Neuronal stem cell (in vitro differentiated cells): ENCODE data around the gene CD19.
"Not testable (repeated sequence)": the region's sequence is repeated elsewhere in the genome, so short reads cannot be mapped to it uniquely, and the experiment has no call there.

Experiments used
- DNase-seq: peaks from one replicate; pipeline ENCODE4 v3.0.0-alpha.2; 2013; ENCODE audit warnings: low spot score
- H2AFZ ChIP-seq: one replicate; pipeline ENCODE4 v1.6.1; 2013; ENCODE audit warnings: mild to moderate bottlenecking, low read length, inconsistent platforms
- H2AK5ac ChIP-seq: 2 replicates; pipeline ENCODE4 v1.6.1; 2013; ENCODE audit warnings: low read depth, mild to moderate bottlenecking, inconsistent platforms, low read length, moderate library complexity, mixed read lengths
- H2BK120ac ChIP-seq: 2 replicates; pipeline ENCODE4 v1.6.1; 2013; ENCODE audit warnings: low read depth, mild to moderate bottlenecking, inconsistent platforms, low read length, moderate library complexity, mixed read lengths
- H2BK12ac ChIP-seq: one replicate; pipeline ENCODE4 v1.6.1; 2013; ENCODE audit warnings: low read length, inconsistent platforms
- H2BK15ac ChIP-seq: 2 replicates; pipeline ENCODE4 v1.6.1; 2013; ENCODE audit warnings: mild to moderate bottlenecking, low read length, inconsistent platforms, mixed read lengths
- H2BK5ac ChIP-seq: one replicate; pipeline ENCODE4 v1.6.1; 2013; ENCODE audit warnings: inconsistent platforms, mild to moderate bottlenecking, low read length, moderate library complexity
- H3K14ac ChIP-seq: one replicate; pipeline ENCODE4 v1.6.1; 2013; ENCODE audit warnings: low read length, inconsistent platforms
- H3K18ac ChIP-seq: 2 replicates; pipeline ENCODE4 v1.6.1; 2013; ENCODE audit warnings: low read length, inconsistent platforms
- H3K23ac ChIP-seq: 2 replicates; pipeline ENCODE4 v1.6.1; 2013; ENCODE audit warnings: low read depth, mild to moderate bottlenecking, mixed read lengths, low read length, inconsistent platforms; ENCODE audit not compliant: poor library complexity
- H3K27ac ChIP-seq: replicated peaks from 3 replicates; pipeline ENCODE4 v1.5.1; 2013; ENCODE audit warnings: low read length, inconsistent platforms
- H3K27me3 ChIP-seq, 3 experiments: 2 replicates each; pipeline ENCODE4 v1.6.1; 2013; ENCODE audit warnings: low read length in 3 of 3, mild to moderate bottlenecking in 2 of 3, inconsistent platforms in 1 of 3, low read depth in 1 of 3, mixed read lengths in 1 of 3, moderate library complexity in 1 of 3; ENCODE audit not compliant: control insufficient read depth in 3 of 3, insufficient read depth in 3 of 3
- H3K36me3 ChIP-seq, 2 donors: replicated peaks in 1 of 2; 2 replicates each; pipeline ENCODE4 v1.6.1; 2013; ENCODE audit warnings: low read length in 2 of 2; ENCODE audit not compliant: control insufficient read depth in 2 of 2, insufficient read depth in 2 of 2
- H3K4ac ChIP-seq: 2 replicates; pipeline ENCODE4 v1.6.1; 2013; ENCODE audit warnings: inconsistent platforms, mild to moderate bottlenecking, low read length, moderate library complexity
- H3K4me1 ChIP-seq, 2 donors: 1 replicate in 1 of 2; 2 replicates in 1 of 2; pipeline ENCODE4 v1.6.1; 2013; ENCODE audit warnings: low read length in 2 of 2, low read depth in 1 of 2; ENCODE audit not compliant: control insufficient read depth in 2 of 2, insufficient read depth in 1 of 2
- H3K4me2 ChIP-seq: one replicate; pipeline ENCODE4 v1.6.1; 2013; ENCODE audit warnings: mild to moderate bottlenecking, low read length, inconsistent platforms; ENCODE audit not compliant: insufficient read depth, poor library complexity, severe bottlenecking
- H3K4me3 ChIP-seq, 2 donors: 2 replicates each; pipeline ENCODE4 v1.5.1; 2013; ENCODE audit warnings: low read length in 2 of 2, mild to moderate bottlenecking in 2 of 2, inconsistent platforms in 1 of 2, moderate library complexity in 1 of 2
- H3K79me1 ChIP-seq: one replicate; pipeline ENCODE4 v1.6.1; 2013; ENCODE audit warnings: low read depth, mild to moderate bottlenecking, inconsistent platforms, low read length, moderate library complexity
- H3K9ac ChIP-seq: one replicate; pipeline ENCODE4 v1.6.1; 2013; ENCODE audit warnings: mild to moderate bottlenecking, low read depth, low read length, inconsistent platforms; ENCODE audit not compliant: poor library complexity
- H3K9me3 ChIP-seq, 2 donors: replicated peaks in 1 of 2; 2 replicates each; pipeline versions ENCODE3 to v1.6.1; 2013; ENCODE audit warnings: low read length in 2 of 2, mild to moderate bottlenecking in 2 of 2, inconsistent platforms in 1 of 2, low read depth in 1 of 2, mixed read lengths in 1 of 2, moderate library complexity in 1 of 2; ENCODE audit not compliant: control insufficient read depth in 2 of 2, insufficient read depth in 1 of 2
- H4K8ac ChIP-seq: one replicate; pipeline ENCODE4 v1.6.1; 2013; ENCODE audit warnings: low read depth, mild to moderate bottlenecking, inconsistent platforms, low read length, moderate library complexity
- H4K91ac ChIP-seq: one replicate; pipeline ENCODE4 v1.6.1; 2013; ENCODE audit warnings: low read length, low read depth, mild to moderate bottlenecking, inconsistent platforms; ENCODE audit not compliant: poor library complexity
- WGBS, 2 donors: extraction: QIAGEN DNeasy Blood & Tissue Kit; methylation state at CpG; one replicate each; pipeline ENCODE4 v1.1.7; 2013; ENCODE audit warnings: missing lambda C conversion rate in 2 of 2, mixed read lengths in 1 of 2; ENCODE audit not compliant: insufficient read length in 2 of 2, insufficient replicate concordance in 1 of 2; ENCODE audit errors: extremely low coverage in 2 of 2; 5-methylcytosine and 5-hydroxymethylcytosine counted together

The CD19 gene

GRCh38 chr16:28939825-28940224, 8.1 kb downstream of the CD19 start:
- H2BK5ac ChIP-seq, H3K4me3 ChIP-seq, H3K36me3 ChIP-seq, H3K23ac ChIP-seq, H4K91ac ChIP-seq, H2BK120ac ChIP-seq, H3K14ac ChIP-seq, DNase-seq, H2BK12ac ChIP-seq, H3K4me1 ChIP-seq, H2BK15ac ChIP-seq, H3K4ac ChIP-seq, H3K79me1 ChIP-seq, H3K18ac ChIP-seq, H4K8ac ChIP-seq, H3K9ac ChIP-seq, H3K27ac ChIP-seq, H3K27me3 ChIP-seq, H2AK5ac ChIP-seq, H3K4me2 ChIP-seq, H2AFZ ChIP-seq, H3K9me3 ChIP-seq: not testable (repeated sequence)
- whole genome bisulfite sequencing, 2 donors = no CpG with 5 or more reads among the region's 7 CpGs

DNA sequence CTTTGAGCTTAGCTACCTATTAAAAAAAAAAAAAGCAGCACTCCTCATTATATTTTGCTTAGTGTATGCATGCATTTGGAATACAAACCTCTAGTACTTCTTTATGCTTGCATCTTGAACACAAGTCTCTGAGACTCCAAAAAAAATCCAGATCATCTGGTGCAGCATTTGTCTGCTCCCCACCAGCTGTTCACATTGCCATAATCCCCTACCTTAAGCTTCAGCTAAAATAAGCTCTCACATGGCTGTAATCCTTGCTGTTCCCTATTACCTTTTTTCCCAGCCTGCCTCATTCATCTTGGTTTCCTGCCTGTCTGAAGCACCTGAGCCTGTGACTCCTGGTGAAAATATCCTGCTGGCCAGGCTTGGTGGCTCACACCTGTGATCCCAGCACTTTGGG, 11.5 kb downstream of the CD19 start:
- no peak overlapping the region for H3K4me2 ChIP-seq
- no peak overlapping the region for H4K91ac ChIP-seq
- H3K4me3 ChIP-seq = no peak overlapping the region
- no peak overlapping the region for H2BK120ac ChIP-seq
- H3K9me3 ChIP-seq = no peaks in the 10 kb centered on the region
- H3K36me3 ChIP-seq = no peaks in the 10 kb centered on the region
- H4K8ac ChIP-seq = no peak overlapping the region
- no peak overlapping the region for H2BK5ac ChIP-seq
- no peak overlapping the region for H3K27ac ChIP-seq
- H2BK15ac ChIP-seq = no peak overlapping the region
- H2AFZ ChIP-seq = no peak overlapping the region
- no peak overlapping the region for H3K14ac ChIP-seq
- H3K4me1 ChIP-seq = peaks cover 5% of the 10 kb centered on the region in 2 donors
- no peak overlapping the region for H2AK5ac ChIP-seq
- no peaks in the 10 kb centered on the region for H3K27me3 ChIP-seq
- H3K4ac ChIP-seq = no peak overlapping the region
- no peak overlapping the region for H3K9ac ChIP-seq
- no peak overlapping the region for H2BK12ac ChIP-seq
- no peak overlapping the region for H3K23ac ChIP-seq
- H3K79me1 ChIP-seq = no peaks in the 10 kb centered on the region
- no peak overlapping the region for H3K18ac ChIP-seq
- no peak for DNase-seq

DNA sequence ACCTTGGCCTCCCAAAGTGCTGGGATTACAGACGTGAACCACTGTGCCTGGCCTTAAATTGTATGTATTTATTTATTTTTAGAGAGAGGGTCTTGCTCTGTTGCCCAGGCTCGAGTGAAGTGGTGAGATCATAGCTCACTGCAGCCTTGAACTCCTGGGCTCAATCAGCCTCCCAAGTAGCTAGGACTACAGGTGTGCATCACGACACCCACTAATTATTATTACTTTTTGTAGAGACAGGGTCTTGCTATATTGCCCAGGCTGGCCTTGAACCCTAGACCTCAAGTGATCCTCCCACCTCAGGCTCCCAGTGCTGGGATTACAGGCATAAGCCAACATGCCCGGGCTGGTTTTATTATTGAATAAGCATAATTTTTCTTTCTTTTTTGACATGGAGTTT, 14.9 kb downstream of the CD19 start:
- Histone ChIP-seq H4K91ac (no peak overlapping the region), H3K27ac (no peak overlapping the region), H3K27me3 (no peaks in the 10 kb centered on the region), H2AK5ac (no peak overlapping the region), H2BK5ac (no peak overlapping the region), H3K23ac (no peak overlapping the region), H3K9ac (no peak overlapping the region), H3K14ac (no peak overlapping the region), H2BK12ac (no peak overlapping the region), H3K79me1 (peaks cover 4% of the 10 kb centered on the region), H3K4me3 (no peak overlapping the region), H3K4ac (no peak overlapping the region), H3K4me2 (no peak overlapping the region), H4K8ac (no peak overlapping the region), H3K4me1 (peaks cover 6% of the 10 kb centered on the region in 2 donors), H3K9me3 (no peaks in the 10 kb centered on the region), H2BK120ac (no peak overlapping the region), H2AFZ (no peak overlapping the region), H2BK15ac (no peak overlapping the region), H3K18ac (no peak overlapping the region), H3K36me3 (no peaks in the 10 kb centered on the region)
- DNase-seq = no peak
- no CpG with 5 or more reads among the region's 4 CpGs for WGBS, 2 donors

- peak within 1 kb of the TSS; percentile 71 for H3K14ac ChIP-seq
- no peak within 1 kb of the TSS for H4K91ac ChIP-seq
- no peaks in the 10 kb centered on the region for H3K27me3 ChIP-seq
Measured at GRCh38 chr16:28950648-28951409, 19.1 kb downstream of the CD19 start, which contains the start of gene NFATC2IP. Gene NFATC2IP, plus strand, starts transcription at chr16:28950937. Its CDS starts 75 bp downstream, at chr16:28951012.

More at GRCh38 chr16:28950648-28951409, 19.1 kb downstream of the CD19 start, which contains the start of gene NFATC2IP:
- no peaks in the 10 kb centered on the region for H3K9me3 ChIP-seq
- peak within 1 kb of the TSS; percentile 83 for H3K4me2 ChIP-seq
- peak within 1 kb of the TSS; percentile 37 for H2AK5ac ChIP-seq
- peak within 1 kb of the TSS; percentile 76 for H3K4ac ChIP-seq
- H3K9ac ChIP-seq = peak within 1 kb of the TSS; percentile 94
- peak within 1 kb of the TSS; percentile 97 for H2AFZ ChIP-seq
- H3K4me3 ChIP-seq = peak within 1 kb of the TSS; percentile 85 to 91
- no peak within 1 kb of the TSS for H2BK120ac ChIP-seq
- no peak within 1 kb of the TSS for H2BK12ac ChIP-seq
- no CpG with 5 or more reads among the region's 79 CpGs for WGBS, 2 donors
- peak within 1 kb of the TSS; percentile 85 for H3K23ac ChIP-seq
- H3K36me3 ChIP-seq = peaks cover 21 to 38% of the 10 kb centered on the region in 2 donors
- peaks cover 8% of the 10 kb centered on the region in 2 donors for H3K4me1 ChIP-seq
- H2BK15ac ChIP-seq = peak within 1 kb of the TSS; percentile 67
- H3K79me1 ChIP-seq = peaks cover 6% of the 10 kb centered on the region
- peak within 1 kb of the TSS; percentile 82 for H3K27ac ChIP-seq
- peak; percentile 99 for DNase-seq
- no peak within 1 kb of the TSS for H4K8ac ChIP-seq
- peak within 1 kb of the TSS; percentile 98 for H2BK5ac ChIP-seq
- peak within 1 kb of the TSS; percentile 95 for H3K18ac ChIP-seq
